SK-N-MC (cell line): ENCODE measurements around the gene SKA3.
"Not testable (repeated sequence)": the region's sequence is repeated elsewhere in the genome, so short reads cannot be mapped to it uniquely, and the experiment has no call there.

Experiments
- DNase-seq: peaks from one replicate; pipeline ENCODE4 v3.0.0-alpha.2; 2011; ENCODE audit warnings: low read depth, low spot score
- H3K27ac ChIP-seq: fragments of 200-600 bp; sonication (generic); 2 replicates; pipeline ENCODE4 v1.5.1; 2016; ENCODE audit warnings: mixed run types
- H3K36me3 ChIP-seq: fragments of 200-600 bp; sonication (generic); 2 replicates; pipeline ENCODE4 v1.6.1; 2017; ENCODE audit warnings: antibody characterized with exemption, low read length, mixed read lengths; ENCODE audit not compliant: insufficient read depth
- H3K4me3 ChIP-seq: fragments of 200-600 bp; sonication (generic); 2 replicates; pipeline ENCODE4 v1.5.1; 2016
- H3K9ac ChIP-seq: fragments of 200-600 bp; sonication (generic); 2 replicates; pipeline ENCODE4 v1.8.0; 2017; ENCODE audit warnings: mixed run types, mixed read lengths; ENCODE audit not compliant: insufficient read length
- H3K9me3 ChIP-seq: fragments of 200-600 bp; sonication (generic); 2 replicates; pipeline ENCODE4 v1.6.1; 2017; ENCODE audit warnings: low read depth, mild to moderate bottlenecking, antibody characterized with exemption, low read length, moderate library complexity, mixed read lengths
- EZH2 ChIP-seq: fragments of 200-600 bp; sonication (generic); IDR thresholded peaks from one replicate; pipeline ENCODE4 v1.6.1; 2017; ENCODE audit warnings: antibody characterized with exemption
- FOXP2 ChIP-seq: optimal IDR thresholded peaks from 2 replicates; pipeline ENCODE3; 2011; ENCODE audit warnings: mild to moderate bottlenecking, moderate library complexity; ENCODE audit not compliant: insufficient read depth; ENCODE audit errors: extremely low read length, control extremely low read depth
- POLR2AphosphoS5 ChIP-seq: IDR thresholded peaks from 2 replicates; pipeline ENCODE4 v1.6.1; 2012; ENCODE audit warnings: mild to moderate bottlenecking, low read depth, low read length, borderline replicate concordance

Gene SKA3

GRCh38 chr13:21148557-21149258 is 27.6 kb downstream of the SKA3 start:
- H3K36me3 ChIP-seq: peaks cover 46% of the 10 kb centered on the region
- H3K9ac ChIP-seq: no peak overlapping the region
- no peak overlapping the region for H3K4me3 ChIP-seq
- peak overlapping the region; percentile 79 for H3K27ac ChIP-seq
- H3K9me3 ChIP-seq: no peaks in the 10 kb centered on the region
- DNase-seq: no peak
- TF ChIP-seq EZH2 (no peak), FOXP2 (no peak), POLR2AphosphoS5 (no peak)

GRCh38 chr13:21147827-21148226 is 28.5 kb downstream of the SKA3 start:
- Histone ChIP-seq H3K36me3 (peaks cover 55% of the 10 kb centered on the region), H3K4me3 (no peak overlapping the region), H3K9ac (no peak overlapping the region), H3K27ac (peak overlapping the region; percentile 79; the same call in 1 of the 2 replicates), H3K9me3 (no peaks in the 10 kb centered on the region)
- no peak for TF ChIP-seq EZH2
- no peak for TF ChIP-seq POLR2AphosphoS5
- no peak for TF ChIP-seq FOXP2
- no peak for DNase-seq

GRCh38 chr13:21142766-21143165 is 33.6 kb downstream of the SKA3 start:
- DNase-seq: no peak
- Histone ChIP-seq H3K4me3 (0 out of 2 replicates have a peak overlapping the region, but pooled peaks have one; percentile 14), H3K9ac (no peak overlapping the region), H3K27ac (no peak overlapping the region), H3K36me3 (peaks cover 61% of the 10 kb centered on the region), H3K9me3 (no peaks in the 10 kb centered on the region)
- no peak for TF ChIP-seq FOXP2
- TF ChIP-seq POLR2AphosphoS5: no peak
- TF ChIP-seq EZH2: no peak

GRCh38 chr13:21139374-21139773 is 37.0 kb downstream of the SKA3 start:
- no peak for DNase-seq
- no peaks in the 10 kb centered on the region for H3K9me3 ChIP-seq
- TF ChIP-seq POLR2AphosphoS5: no peak
- no peak for TF ChIP-seq FOXP2
- no peak for TF ChIP-seq EZH2
- H3K36me3 ChIP-seq: peaks cover 27% of the 10 kb centered on the region
- H3K27ac ChIP-seq: peak overlapping the region; percentile 89
- H3K4me3 ChIP-seq: peak overlapping the region; percentile 91
- H3K9ac ChIP-seq: peak overlapping the region; percentile 94

GRCh38 chr13:21138561-21138960 is 37.8 kb downstream of the SKA3 start:
- no peak for DNase-seq
- H3K9me3 ChIP-seq: no peaks in the 10 kb centered on the region

GRCh38 chr13:21137696-21138095 is 38.7 kb downstream of the SKA3 start:
- TF ChIP-seq POLR2AphosphoS5 (no peak), EZH2 (no peak), FOXP2 (no peak)
- H3K9me3 ChIP-seq: no peaks in the 10 kb centered on the region
- H3K4me3 ChIP-seq: no peak overlapping the region
- no peak for DNase-seq
- no peak overlapping the region for H3K9ac ChIP-seq
- no peak overlapping the region for H3K27ac ChIP-seq
- peaks cover 14% of the 10 kb centered on the region for H3K36me3 ChIP-seq

More at GRCh38 chr13:21138561-21138960, 37.8 kb downstream of the SKA3 start:
- Histone ChIP-seq H3K36me3 (peaks cover 23% of the 10 kb centered on the region), H3K27ac (no peak overlapping the region), H3K4me3 (no peak overlapping the region), H3K9ac (no peak overlapping the region)
- TF ChIP-seq POLR2AphosphoS5: no peak
- no peak for TF ChIP-seq FOXP2
- TF ChIP-seq EZH2: no peak

- DNase-seq, H3K36me3 ChIP-seq, H3K9me3 ChIP-seq, H3K27ac ChIP-seq, H3K9ac ChIP-seq, H3K4me3 ChIP-seq: not testable (repeated sequence)
These were observed 40.5 kb downstream of the SKA3 start for GRCh38 chr13:21135833-21136232.

GRCh38 chr13:21134475-21134874 is 41.9 kb downstream of the SKA3 start:
- no peaks in the 10 kb centered on the region for H3K36me3 ChIP-seq
- no peak overlapping the region for H3K27ac ChIP-seq
- no peaks in the 10 kb centered on the region for H3K9me3 ChIP-seq
- DNase-seq: no peak
- no peak for TF ChIP-seq POLR2AphosphoS5
- no peak for TF ChIP-seq EZH2
- TF ChIP-seq FOXP2: no peak
- H3K4me3 ChIP-seq: no peak overlapping the region
- no peak overlapping the region for H3K9ac ChIP-seq

- Histone ChIP-seq H3K9me3 (no peaks in the 10 kb centered on the region), H3K9ac (no peak overlapping the region), H3K27ac (no peak overlapping the region), H3K4me3 (no peak overlapping the region), H3K36me3 (no peaks in the 10 kb centered on the region)
- DNase-seq: no peak
- TF ChIP-seq EZH2 (no peak), POLR2AphosphoS5 (no peak), FOXP2 (no peak)
These were observed 43.3 kb downstream of the SKA3 start for GRCh38 chr13:21133077-21133476.
